Muscle of arm (tissue), 12 donors: ENCODE measurements around the gene TSPO. TPM values are rescaled to one million over a fixed set of nuclear protein-coding genes. Genes with fewer than 3 reads are reported as not detected.

Source experiments
- polyA plus RNA-seq, 12 donors: library from polyadenylated mRNA; unstranded; fragments of 120-200 nt; gene quantifications; one replicate each; pipeline ENCODE4 v1.2.1, GENCODE V29; 2013; ENCODE audit not compliant: insufficient read length in 12 of 12

The TSPO gene
- polyA plus RNA-seq, 12 donors: 40.3 to 105 (median 45.3) TPM; not detected in 1

Other genes starting within 250 kb of the TSPO start
- 10 to 100 TPM in 11 of 12 donors, not detected in 1; 22.7 to 44.7 (median 29.0) TPM for gene PACSIN2, start 136.4 kb upstream of the TSPO start, polyA plus RNA-seq
- gene TTLL1, start 62.2 kb upstream of the TSPO start, polyA plus RNA-seq: 10 to 100 TPM in 4 of 12 donors, 1 to 10 TPM in 6, not detected in 2; 8.4 to 16.1 (median 9.9) TPM
- gene BIK, start 40.8 kb upstream of the TSPO start, polyA plus RNA-seq: 1 to 10 TPM in 1 of 12 donors, under 1 TPM in 2, not detected in 9; 0.16 to 1.4 (median 0.81) TPM
- gene MCAT, start 8.2 kb upstream of the TSPO start, polyA plus RNA-seq: 10 to 100 TPM in 3 of 12 donors, 1 to 10 TPM in 8, not detected in 1; 8.1 to 17.7 (median 9.6) TPM
- gene TTLL12, start 35.6 kb downstream of the TSPO start, polyA plus RNA-seq: 10 to 100 TPM in 11 of 12 donors, not detected in 1; 11.7 to 24.6 (median 14.1) TPM
- 1 to 10 TPM in 1 of 12 donors, under 1 TPM in 9, not detected in 2; 0.21 to 5.5 (median 0.53) TPM for gene SCUBE1, start 191.8 kb downstream of the TSPO start, polyA plus RNA-seq